ENCODE data around the gene AGBL2. TPM values are rescaled to one million over a fixed set of nuclear protein-coding genes. Genes with fewer than 3 reads are reported as not detected.

The AGBL2 gene
- total and polyA plus RNA-seq, 9 of the 15 experiments (the other 6 are each of a cell fraction or from before 2014, with no cell fraction given), result 0.57 to 6.5 (median 1.3) TPM

DNA sequence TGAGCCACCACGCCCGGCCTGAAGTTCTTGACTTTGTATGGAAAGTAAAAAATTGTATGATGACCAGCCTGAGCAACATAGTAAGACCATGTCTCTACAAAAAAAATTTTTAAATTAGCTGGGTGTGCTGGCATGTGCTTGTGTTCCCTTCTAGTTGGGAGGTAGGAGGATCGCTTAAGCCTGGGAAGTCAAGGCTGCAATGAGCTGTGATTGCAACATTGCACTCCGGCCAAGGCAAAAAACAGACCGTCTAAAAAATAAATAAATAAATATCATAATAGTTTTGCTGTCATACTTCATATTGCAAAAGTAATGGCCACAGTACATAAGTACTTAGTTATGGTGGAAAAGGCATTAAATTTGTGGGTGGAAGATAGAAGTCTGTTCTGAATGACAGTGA, 3.4 kb downstream of the AGBL2 start (continued):
- TF ChIP-seq, protein P1, sequence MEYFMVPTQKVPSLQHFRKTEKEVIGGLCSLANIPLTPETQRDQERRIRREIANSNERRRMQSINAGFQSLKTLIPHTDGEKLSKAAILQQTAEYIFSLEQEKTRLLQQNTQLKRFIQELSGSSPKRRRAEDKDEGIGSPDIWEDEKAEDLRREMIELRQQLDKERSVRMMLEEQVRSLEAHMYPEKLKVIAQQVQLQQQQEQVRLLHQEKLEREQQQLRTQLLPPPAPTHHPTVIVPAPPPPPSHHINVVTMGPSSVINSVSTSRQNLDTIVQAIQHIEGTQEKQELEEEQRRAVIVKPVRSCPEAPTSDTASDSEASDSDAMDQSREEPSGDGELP (CRISPR knock-in tag; IDR thresholded peaks at IDR 0.05; ENCODE audit: borderline replicate concordance), result no peak

DNA sequence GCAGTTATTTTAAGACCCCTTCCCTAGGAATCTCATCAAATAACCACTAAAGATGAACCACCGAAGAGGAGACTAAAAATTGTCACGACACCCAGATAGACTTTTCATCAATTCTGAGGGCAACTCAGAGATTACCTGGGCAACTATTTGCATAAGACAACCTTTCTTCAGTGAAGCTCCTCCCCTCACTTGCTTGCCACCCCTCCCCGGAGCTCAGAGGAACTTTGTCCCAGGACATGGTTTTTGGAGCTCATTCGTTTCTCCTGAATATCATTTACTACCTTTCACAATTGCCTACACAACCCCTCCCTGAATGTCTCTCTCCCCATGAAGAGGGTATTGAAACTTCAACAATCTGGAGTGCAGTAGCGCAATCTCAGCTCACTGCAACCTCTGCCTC, 3.9 kb downstream of the AGBL2 start:
- Histone ChIP-seq H2AFZ (ENCODE audit: low read depth, low read length) (no peak overlapping the region), H4K20me1 (replicated peaks; ENCODE audit: control insufficient read depth, insufficient read depth, low read length) (no peaks in the 10 kb centered on the region), H3K9ac (ENCODE audit: insufficient read depth in 1 of 2, low read depth in 2 of 2, low read length in 2 of 2) (no peak overlapping the region), H3K27me3 (ENCODE audit: control insufficient read depth in 2 of 2, insufficient read depth in 2 of 2, low read length in 2 of 2) (no peaks in the 10 kb centered on the region), H3K4me1 (replicated peaks in 1 of 2; ENCODE audit: control insufficient read depth in 2 of 2, insufficient read depth in 2 of 2, low read length in 2 of 2) (peaks cover 0 to 7% of the 10 kb centered on the region in 2 experiments; a peak in 1 of 5 replicates), H3K4me2 (ENCODE audit: insufficient read depth, low read length) (no peak overlapping the region), H3K9me3 (replicated peaks; ENCODE audit: control insufficient read depth, insufficient read depth, low read depth, low read length) (no peaks in the 10 kb centered on the region), H3K79me2 (ENCODE audit: control insufficient read depth, insufficient read depth, low read length) (no peaks in the 10 kb centered on the region), H3K36me3 (ENCODE audit: control insufficient read depth, insufficient read depth, low read length) (peaks cover 2% of the 10 kb centered on the region; the same call in 1 of the 3 replicates), H3K4me3 (no peak overlapping the region), H3K9me1 (ENCODE audit: control insufficient read depth, insufficient read depth, low read length) (no peaks in the 10 kb centered on the region), H3K27ac (ENCODE audit: extremely low read depth, low read depth, low read length) (no peak overlapping the region)
- ATAC-seq (no peak), FAIRE-seq (no peak), DNase-seq (ENCODE audit: extremely low read depth in 1 of 4, low spot score in 3 of 4) (no peak)
- TF ChIP-seq ETV6 (IDR thresholded peaks at IDR 0.05; ENCODE audit: borderline replicate concordance in 1 of 2, low read depth in 2 of 2, low read length in 1 of 2) (no peak), ETV6 (CRISPR knock-in tag; IDR thresholded peaks at IDR 0.05; ENCODE audit: borderline replicate concordance) (no peak), ELF4 (CRISPR knock-in tag; IDR thresholded peaks at IDR 0.05) (no peak), PTRF (tag; IDR thresholded peaks at IDR 0.05) (no peak), HOXB6 (CRISPR knock-in tag; IDR thresholded peaks at IDR 0.05; ENCODE audit: borderline replicate concordance) (no peak)
- TF ChIP-seq, protein P2, sequence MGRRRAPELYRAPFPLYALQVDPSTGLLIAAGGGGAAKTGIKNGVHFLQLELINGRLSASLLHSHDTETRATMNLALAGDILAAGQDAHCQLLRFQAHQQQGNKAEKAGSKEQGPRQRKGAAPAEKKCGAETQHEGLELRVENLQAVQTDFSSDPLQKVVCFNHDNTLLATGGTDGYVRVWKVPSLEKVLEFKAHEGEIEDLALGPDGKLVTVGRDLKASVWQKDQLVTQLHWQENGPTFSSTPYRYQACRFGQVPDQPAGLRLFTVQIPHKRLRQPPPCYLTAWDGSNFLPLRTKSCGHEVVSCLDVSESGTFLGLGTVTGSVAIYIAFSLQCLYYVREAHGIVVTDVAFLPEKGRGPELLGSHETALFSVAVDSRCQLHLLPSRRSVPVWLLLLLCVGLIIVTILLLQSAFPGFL (CRISPR knock-in tag; IDR thresholded peaks at IDR 0.05), result no peak
- POLR2A ChIA-PET, result interaction anchor here (0.6 to 1.2 kb wide), 2 partner anchors 13 to 136 kb away, joined by 3 read pairs; no protein-coding TSS in a partner anchor
- WGBS (ENCODE audit: insufficient coverage, low coverage, missing lambda C conversion rate), result 32% methylated on average over 5 of the region's 5 CpGs
- in situ Hi-C loops (cut with MboI), result no loop called here
- no TSS peak for BruUV-seq (replicated peaks)
- CTCF ChIA-PET (ENCODE audit: low intra/inter-chr PET ratio), result no interaction called here
- intact Hi-C loops (cut with micrococcal nuclease), result no loop called here

Measured in K562 (cell line).